Activated CD4-positive, CD25-positive, alpha-beta regulatory T cell treated with anti-CD3 and anti-CD28 coated beads, Interleukin-2, amount 50 U/mL, for 24 hours (primary cell): ENCODE data around the gene ING4.
A peak's percentile ranks its signal among the peaks of the same experiment; 100 is the strongest.
"Not testable (repeated sequence)": the region's sequence is repeated elsewhere in the genome, so short reads cannot be mapped to it uniquely, and the experiment has no call there.

Experiments used
- ATAC-seq, 2 donors: fragments of 150-1000 bp; cut with Tn5 transposase; one replicate each; pipeline ENCODE4 v1.10.0; 2021; ENCODE audit warnings: mild to moderate bottlenecking in 1 of 2, moderate library complexity in 1 of 2

ING4 gene

GRCh38 chr12:6662906-6663742, at the start of gene ING4:
Gene ING4, minus strand, starts transcription at chr12:6663119. Its CDS starts 18 bp downstream, at chr12:6663101.
- peak; percentile 100 for ATAC-seq

- ATAC-seq = no peak
These were observed 46.1 kb upstream of the ING4 start for GRCh38 chr12:6708960-6709394.

GRCh38 chr12:6708351-6708750, 45.4 kb upstream of the ING4 start:
- not testable (repeated sequence) for ATAC-seq

GRCh38 chr12:6703631-6704030, 40.7 kb upstream of the ING4 start:
- peak in 1 of 2 donors; percentile 22 for ATAC-seq

GRCh38 chr12:6701078-6701768, 38.3 kb upstream of the ING4 start:
- ATAC-seq = no peak

- ATAC-seq = peak; percentile 65 to 79
These were observed 37.7 kb upstream of the ING4 start, which contains the start of gene PIANP for GRCh38 chr12:6700646-6701051. Gene PIANP, minus strand, starts transcription at chr12:6700815. Its CDS starts 2,754 bp downstream, at chr12:6698061.

- ATAC-seq = peak; percentile 21 to 25
These were observed 37.2 kb upstream of the ING4 start for GRCh38 chr12:6699989-6700645.

GRCh38 chr12:6699259-6699988, 36.5 kb upstream of the ING4 start:
- no peak for ATAC-seq

- ATAC-seq = no peak
These were observed 35.6 kb upstream of the ING4 start for GRCh38 chr12:6698352-6699046.

GRCh38 chr12:6697584-6698351, 34.8 kb upstream of the ING4 start:
- ATAC-seq = peak in 1 of 2 donors; percentile 39

GRCh38 chr12:6696690-6697583, 34.0 kb upstream of the ING4 start:
- no peak for ATAC-seq

GRCh38 chr12:6695313-6696045, 32.6 kb upstream of the ING4 start:
- no peak for ATAC-seq

GRCh38 chr12:6694701-6695100, 31.8 kb upstream of the ING4 start:
- no peak for ATAC-seq

GRCh38 chr12:6693832-6694355, 31.0 kb upstream of the ING4 start:
- ATAC-seq = no peak

- ATAC-seq = no peak
These were observed 30.0 kb upstream of the ING4 start for GRCh38 chr12:6692888-6693287.

- no peak for ATAC-seq
These were observed 28.6 kb upstream of the ING4 start for GRCh38 chr12:6691473-6691872.

GRCh38 chr12:6688999-6689882, 26.3 kb upstream of the ING4 start, which contains the start of gene ZNF384:
Gene ZNF384, minus strand, starts transcription at chr12:6689375. Its CDS starts 9,855 bp downstream, at chr12:6679520.
- peak; percentile 89 for ATAC-seq

- no peak for ATAC-seq
These were observed 25.7 kb upstream of the ING4 start for GRCh38 chr12:6688543-6688998.
